ENCODE measurements around the gene NPRL2.

NPRL2 gene

DNA sequence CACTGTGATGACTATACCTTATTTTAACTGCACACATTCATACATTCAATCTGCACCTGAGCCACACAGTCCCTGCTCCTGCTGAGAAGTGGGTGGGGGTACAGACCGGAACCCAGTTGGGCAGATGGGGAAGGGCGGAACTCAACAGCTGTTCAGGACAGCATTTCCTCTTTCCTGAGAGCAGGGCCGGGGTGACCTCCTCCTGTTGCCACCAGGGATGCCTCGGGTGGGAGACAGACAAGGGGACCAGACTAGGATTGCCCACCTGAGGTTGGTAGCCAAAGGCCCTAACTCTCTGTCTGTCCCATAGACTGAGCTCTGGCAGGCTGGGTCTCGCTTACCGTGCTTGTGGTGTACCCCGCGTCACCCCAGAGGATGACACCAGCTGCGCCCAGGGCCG lies 32.0 kb downstream of the NPRL2 start:
- H3K27me3 ChIP-seq (replicated peaks; ENCODE audit: insufficient read depth, low read length): no peaks in the 10 kb centered on the region
- H3K36me3 ChIP-seq (replicated peaks; ENCODE audit: insufficient read depth, low read length): no peaks in the 10 kb centered on the region
- no peak overlapping the region for H3K9ac ChIP-seq (ENCODE audit: low read length)
- no peak overlapping the region for H3K4me2 ChIP-seq (ENCODE audit: low read depth, low read length)
- no peaks in the 10 kb centered on the region for H3K9me2 ChIP-seq (replicated peaks; ENCODE audit: insufficient read depth, low read length)
- no peak overlapping the region for H2AFZ ChIP-seq (ENCODE audit: low read length)
- no peak overlapping the region for H3K27ac ChIP-seq (ENCODE audit: low read length)
- H3F3A ChIP-seq (ENCODE audit: insufficient read depth, low read length): no peaks in the 10 kb centered on the region
- no peak for DNase-seq
- H3K9me3 ChIP-seq (replicated peaks; ENCODE audit: insufficient read depth, low read length): no peaks in the 10 kb centered on the region
- no peak for TF ChIP-seq EZH2phosphoT487 (IDR thresholded peaks at IDR 0.05; ENCODE audit: low read length)
- TF ChIP-seq, protein P1, sequence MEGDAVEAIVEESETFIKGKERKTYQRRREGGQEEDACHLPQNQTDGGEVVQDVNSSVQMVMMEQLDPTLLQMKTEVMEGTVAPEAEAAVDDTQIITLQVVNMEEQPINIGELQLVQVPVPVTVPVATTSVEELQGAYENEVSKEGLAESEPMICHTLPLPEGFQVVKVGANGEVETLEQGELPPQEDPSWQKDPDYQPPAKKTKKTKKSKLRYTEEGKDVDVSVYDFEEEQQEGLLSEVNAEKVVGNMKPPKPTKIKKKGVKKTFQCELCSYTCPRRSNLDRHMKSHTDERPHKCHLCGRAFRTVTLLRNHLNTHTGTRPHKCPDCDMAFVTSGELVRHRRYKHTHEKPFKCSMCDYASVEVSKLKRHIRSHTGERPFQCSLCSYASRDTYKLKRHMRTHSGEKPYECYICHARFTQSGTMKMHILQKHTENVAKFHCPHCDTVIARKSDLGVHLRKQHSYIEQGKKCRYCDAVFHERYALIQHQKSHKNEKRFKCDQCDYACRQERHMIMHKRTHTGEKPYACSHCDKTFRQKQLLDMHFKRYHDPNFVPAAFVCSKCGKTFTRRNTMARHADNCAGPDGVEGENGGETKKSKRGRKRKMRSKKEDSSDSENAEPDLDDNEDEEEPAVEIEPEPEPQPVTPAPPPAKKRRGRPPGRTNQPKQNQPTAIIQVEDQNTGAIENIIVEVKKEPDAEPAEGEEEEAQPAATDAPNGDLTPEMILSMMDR (IDR thresholded peaks at IDR 0.05; ENCODE audit: low read length): no peak
- no peak for TF ChIP-seq EZH2 (optimal IDR thresholded peaks at IDR 0.05; ENCODE audit: low read depth, low read length)
- H3K4me1 ChIP-seq (ENCODE audit: low read length): 0 out of 2 replicates have a peak, but pooled peaks cover 8% of the 10 kb centered on the region
- no peaks in the 10 kb centered on the region for H4K20me1 ChIP-seq (ENCODE audit: insufficient read depth, low read length)
- H3K79me2 ChIP-seq (ENCODE audit: low read length): peaks cover 12% of the 10 kb centered on the region; the same call in 1 of the 2 replicates
- no peak overlapping the region for H3K4me3 ChIP-seq (ENCODE audit: low read length)

DNA sequence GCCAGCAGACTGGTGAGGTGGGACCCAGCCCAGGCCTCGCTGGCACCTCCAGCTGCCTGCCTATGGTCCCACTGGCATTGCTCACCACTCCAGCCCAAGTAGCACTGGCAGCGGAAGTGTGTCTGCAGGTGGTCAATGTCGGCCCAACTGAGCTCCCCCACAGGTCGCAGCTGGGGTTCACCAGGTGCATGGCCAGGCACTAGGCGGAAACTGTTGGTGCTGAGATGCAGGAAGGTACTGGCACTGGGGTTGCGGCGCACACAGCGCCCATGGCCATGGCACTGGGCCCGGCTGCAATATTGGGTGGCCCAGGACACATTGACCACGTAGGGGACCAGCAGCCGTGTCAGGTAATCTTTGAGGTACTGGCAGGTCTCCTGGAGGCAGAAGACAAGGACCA lies 32.4 kb downstream of the NPRL2 start:
- Histone ChIP-seq H2AFZ (ENCODE audit: low read length) (no peak overlapping the region), H3K27me3 (replicated peaks; ENCODE audit: insufficient read depth, low read length) (no peaks in the 10 kb centered on the region), H3K4me2 (ENCODE audit: low read depth, low read length) (no peak overlapping the region), H3K4me1 (ENCODE audit: low read length) (0 out of 2 replicates have a peak, but pooled peaks cover 8% of the 10 kb centered on the region), H3K9me3 (replicated peaks; ENCODE audit: insufficient read depth, low read length) (no peaks in the 10 kb centered on the region), H3K27ac (ENCODE audit: low read length) (no peak overlapping the region), H3K4me3 (ENCODE audit: low read length) (no peak overlapping the region), H3K9me2 (replicated peaks; ENCODE audit: insufficient read depth, low read length) (no peaks in the 10 kb centered on the region), H3K79me2 (ENCODE audit: low read length) (peaks cover 12% of the 10 kb centered on the region; the same call in 1 of the 2 replicates), H3K9ac (ENCODE audit: low read length) (no peak overlapping the region), H3F3A (ENCODE audit: insufficient read depth, low read length) (no peaks in the 10 kb centered on the region), H4K20me1 (ENCODE audit: insufficient read depth, low read length) (no peaks in the 10 kb centered on the region), H3K36me3 (replicated peaks; ENCODE audit: insufficient read depth, low read length) (no peaks in the 10 kb centered on the region)
- TF ChIP-seq, protein P1 (IDR thresholded peaks at IDR 0.05; ENCODE audit: low read length): no peak
- TF ChIP-seq EZH2phosphoT487 (IDR thresholded peaks at IDR 0.05; ENCODE audit: low read length) (no peak), EZH2 (optimal IDR thresholded peaks at IDR 0.05; ENCODE audit: low read depth, low read length) (no peak)
- no peak for DNase-seq

DNA sequence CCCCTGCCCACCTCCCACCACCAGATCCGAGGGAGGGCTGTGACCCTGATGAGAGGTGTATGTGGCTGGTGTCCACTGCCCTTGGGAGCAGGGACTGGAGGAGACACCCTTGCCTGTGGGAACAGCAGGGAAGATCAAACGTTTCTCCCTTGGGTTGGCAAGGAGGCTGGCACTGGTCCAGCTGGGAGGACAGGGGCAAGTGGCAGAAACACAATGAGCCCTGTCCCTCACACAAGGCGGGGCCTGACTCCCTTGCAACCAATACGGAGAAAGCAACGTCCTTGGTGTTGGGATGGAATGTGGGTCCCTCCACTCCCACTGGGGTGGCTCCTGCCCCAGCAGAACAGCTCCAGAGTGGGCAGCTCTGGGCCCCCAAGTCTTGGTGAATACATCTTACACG lies 33.3 kb downstream of the NPRL2 start:
- no peak overlapping the region for H3K9ac ChIP-seq (ENCODE audit: low read length)
- H3K27me3 ChIP-seq (replicated peaks; ENCODE audit: insufficient read depth, low read length): no peaks in the 10 kb centered on the region
- no peak for TF ChIP-seq EZH2 (optimal IDR thresholded peaks at IDR 0.05; ENCODE audit: low read depth, low read length)
- TF ChIP-seq EZH2phosphoT487 (IDR thresholded peaks at IDR 0.05; ENCODE audit: low read length): no peak
- TF ChIP-seq, protein P1 (IDR thresholded peaks at IDR 0.05; ENCODE audit: low read length): no peak
- no peaks in the 10 kb centered on the region for H3K36me3 ChIP-seq (replicated peaks; ENCODE audit: insufficient read depth, low read length)
- H2AFZ ChIP-seq (ENCODE audit: low read length): no peak overlapping the region
- H4K20me1 ChIP-seq (ENCODE audit: insufficient read depth, low read length): no peaks in the 10 kb centered on the region
- H3K27ac ChIP-seq (ENCODE audit: low read length): no peak overlapping the region
- H3K4me2 ChIP-seq (ENCODE audit: low read depth, low read length): no peak overlapping the region
- H3F3A ChIP-seq (ENCODE audit: insufficient read depth, low read length): no peaks in the 10 kb centered on the region
- peaks cover 12% of the 10 kb centered on the region; the same call in 1 of the 2 replicates for H3K79me2 ChIP-seq (ENCODE audit: low read length)
- no peaks in the 10 kb centered on the region for H3K9me3 ChIP-seq (replicated peaks; ENCODE audit: insufficient read depth, low read length)
- H3K4me3 ChIP-seq (ENCODE audit: low read length): no peak overlapping the region
- 0 out of 2 replicates have a peak, but pooled peaks cover 8% of the 10 kb centered on the region for H3K4me1 ChIP-seq (ENCODE audit: low read length)
- DNase-seq: no peak
- H3K9me2 ChIP-seq (replicated peaks; ENCODE audit: insufficient read depth, low read length): no peaks in the 10 kb centered on the region

Data from MM.1S (cell line).